Mesenchymal stem cell (in vitro differentiated cells and primary cell): ENCODE measurements around the gene SCYL1.

ENCODE experiments used
- DNase-seq: peaks from one replicate; pipeline ENCODE4 v3.0.0-alpha.2; 2013
- H2AFZ ChIP-seq: one replicate; pipeline ENCODE4 v1.6.1; 2013; ENCODE audit warnings: low read depth, mild to moderate bottlenecking, control low read depth, inconsistent platforms, low read length, moderate library complexity
- H2AK5ac ChIP-seq: 2 replicates; pipeline ENCODE4 v1.6.1; 2013; ENCODE audit warnings: low read length, moderate library complexity, mild to moderate bottlenecking, inconsistent platforms; ENCODE audit not compliant: severe bottlenecking
- H2BK120ac ChIP-seq: one replicate; pipeline ENCODE4 v1.6.1; 2013; ENCODE audit warnings: low read depth, mild to moderate bottlenecking, inconsistent platforms, low read length, moderate library complexity
- H2BK12ac ChIP-seq, 2 experiments: one replicate each; pipeline ENCODE4 v1.6.1; 2013; ENCODE audit warnings: inconsistent platforms in 2 of 2, low read length in 2 of 2, mild to moderate bottlenecking in 2 of 2, moderate library complexity in 2 of 2, control low read depth in 1 of 2
- H2BK15ac ChIP-seq: one replicate; pipeline ENCODE4 v1.6.1; 2013; ENCODE audit warnings: mild to moderate bottlenecking, low read depth, inconsistent platforms; ENCODE audit not compliant: poor library complexity, severe bottlenecking
- H2BK5ac ChIP-seq: 2 replicates; pipeline ENCODE4 v1.6.1; 2013; ENCODE audit warnings: low read depth, mild to moderate bottlenecking, low read length, control low read depth, inconsistent platforms; ENCODE audit not compliant: poor library complexity, severe bottlenecking
- H3K14ac ChIP-seq, 2 experiments: one replicate each; pipeline ENCODE4 v1.6.1; 2013; ENCODE audit warnings: inconsistent platforms in 2 of 2, low read length in 2 of 2, control low read depth in 1 of 2, mild to moderate bottlenecking in 1 of 2, moderate library complexity in 1 of 2
- H3K18ac ChIP-seq, 2 experiments: one replicate each; pipeline ENCODE4 v1.6.1; 2013; ENCODE audit warnings: inconsistent platforms in 2 of 2, low read length in 2 of 2, control low read depth in 1 of 2, low read depth in 1 of 2, mild to moderate bottlenecking in 1 of 2
- H3K23ac ChIP-seq, 2 experiments: one replicate each; pipeline ENCODE4 v1.6.1; 2013; ENCODE audit warnings: inconsistent platforms in 2 of 2, low read length in 2 of 2, mild to moderate bottlenecking in 2 of 2, moderate library complexity in 2 of 2, control low read depth in 1 of 2
- H3K27ac ChIP-seq: 2 replicates; pipeline ENCODE4 v1.5.1; 2013; ENCODE audit warnings: mild to moderate bottlenecking, moderate library complexity, low read length, control low read depth, inconsistent platforms; ENCODE audit not compliant: poor library complexity, severe bottlenecking
- H3K27me3 ChIP-seq, 2 experiments: 2 replicates each; pipeline versions ENCODE4 v1.6.1 to v1.7.0; 2013; ENCODE audit warnings: low read length in 2 of 2, mild to moderate bottlenecking in 2 of 2, moderate library complexity in 2 of 2, control low read depth in 1 of 2, inconsistent platforms in 1 of 2; ENCODE audit not compliant: control insufficient read depth in 1 of 2, insufficient read depth in 1 of 2
- H3K36me3 ChIP-seq, 2 experiments: 2 replicates each; pipeline versions ENCODE4 v1.6.1 to v1.7.0; 2013; ENCODE audit warnings: low read length in 2 of 2, control low read depth in 1 of 2, inconsistent platforms in 1 of 2, low read depth in 1 of 2, mild to moderate bottlenecking in 1 of 2; ENCODE audit not compliant: insufficient read depth in 2 of 2, control insufficient read depth in 1 of 2
- H3K4ac ChIP-seq, 2 experiments: one replicate each; pipeline ENCODE4 v1.6.1; 2013; ENCODE audit warnings: inconsistent platforms in 2 of 2, low read length in 2 of 2, mild to moderate bottlenecking in 2 of 2, moderate library complexity in 2 of 2, control low read depth in 1 of 2, low read depth in 1 of 2
- H3K4me1 ChIP-seq: 2 replicates; pipeline ENCODE4 v1.6.1; 2013; ENCODE audit warnings: low read depth, low read length, control low read depth; ENCODE audit not compliant: control insufficient read depth, insufficient read depth
- H3K4me2 ChIP-seq: 2 replicates; pipeline ENCODE4 v1.6.1; 2013; ENCODE audit warnings: low read length, mild to moderate bottlenecking, inconsistent platforms; ENCODE audit not compliant: poor library complexity, severe bottlenecking
- H3K4me3 ChIP-seq, 2 experiments: 2 replicates each; pipeline versions ENCODE4 v1.5.1 to v1.7.0; 2013; ENCODE audit warnings: low read length in 2 of 2, mild to moderate bottlenecking in 2 of 2, control low read depth in 1 of 2, low read depth in 1 of 2; ENCODE audit not compliant: insufficient read depth in 1 of 2
- H3K79me1 ChIP-seq: replicated peaks from 2 replicates; pipeline ENCODE4 v1.6.1; 2013; ENCODE audit warnings: mild to moderate bottlenecking, control low read depth, low read length, inconsistent platforms; ENCODE audit not compliant: poor library complexity, severe bottlenecking
- H3K9ac ChIP-seq: 2 replicates; pipeline ENCODE4 v1.7.0; 2013; ENCODE audit warnings: mild to moderate bottlenecking, low read length, moderate library complexity
- H3K9me3 ChIP-seq: 2 replicates; pipeline ENCODE4 v1.7.0; 2013; ENCODE audit warnings: mild to moderate bottlenecking, low read length; ENCODE audit not compliant: control insufficient read depth
- H4K8ac ChIP-seq: one replicate; pipeline ENCODE4 v1.6.1; 2013; ENCODE audit warnings: inconsistent platforms, mild to moderate bottlenecking, low read length, moderate library complexity
- H4K91ac ChIP-seq: one replicate; pipeline ENCODE4 v1.6.1; 2013; ENCODE audit warnings: mild to moderate bottlenecking, low read length, inconsistent platforms
- WGBS: methylation state at CpG from one replicate; pipeline ENCODE4 v1.1.7; 2013; ENCODE audit warnings: mixed read lengths; 5-methylcytosine and 5-hydroxymethylcytosine counted together

SCYL1 gene

DNA sequence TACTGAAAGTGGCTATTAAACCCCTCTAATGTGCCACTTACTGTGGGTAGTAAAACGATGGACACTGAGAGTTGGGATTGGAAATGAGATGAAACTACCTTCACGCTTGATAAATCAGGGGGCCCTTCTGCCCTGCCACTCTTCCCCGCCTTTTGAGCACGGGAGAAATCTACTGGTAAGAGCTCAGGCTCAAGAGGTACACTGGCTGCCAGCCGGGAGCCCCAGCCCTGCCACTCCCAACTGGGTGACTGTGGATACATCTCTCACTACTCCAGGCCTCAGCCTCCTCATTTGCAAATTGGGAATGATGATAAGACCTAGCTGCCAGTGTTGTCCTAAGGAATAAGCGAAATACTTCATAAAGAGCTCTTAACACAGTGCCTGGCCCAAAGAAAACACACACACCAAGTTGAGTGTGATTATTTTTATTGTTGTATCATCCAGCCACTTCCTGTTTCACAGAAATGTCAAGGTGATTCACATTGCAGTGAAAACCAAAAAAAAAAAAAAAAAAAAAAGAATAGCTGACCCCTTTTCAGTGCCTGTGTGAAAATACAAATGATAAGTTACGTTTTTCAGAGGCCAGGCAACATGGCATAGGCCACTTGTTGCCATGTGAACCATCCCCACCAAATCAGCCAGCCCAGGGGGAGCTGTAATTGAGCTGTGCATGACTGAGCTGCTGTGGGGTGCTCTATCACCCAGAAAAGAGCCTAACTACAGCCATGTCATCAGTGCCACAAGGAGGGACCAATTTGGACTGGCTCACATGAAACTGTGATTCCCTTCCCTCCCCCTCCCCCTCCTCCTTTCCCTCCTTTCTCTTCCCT is 41.0 kb downstream of the SCYL1 start:
- no peak overlapping the region for H3K4me2 ChIP-seq
- no peak overlapping the region for H2AFZ ChIP-seq
- H2BK120ac ChIP-seq, result no peak overlapping the region
- H3K36me3 ChIP-seq, result peaks cover 0 to 11% of the 10 kb centered on the region in 2 experiments
- no peak overlapping the region for H2AK5ac ChIP-seq
- H4K91ac ChIP-seq, result no peak overlapping the region
- peaks cover 16% of the 10 kb centered on the region for H3K4me1 ChIP-seq
- H2BK12ac ChIP-seq, result no peak overlapping the region
- H2BK5ac ChIP-seq, result no peak overlapping the region
- no peak overlapping the region for H3K4ac ChIP-seq
- H3K9me3 ChIP-seq, result no peaks in the 10 kb centered on the region
- no peak overlapping the region for H3K23ac ChIP-seq
- H2BK15ac ChIP-seq, result no peak overlapping the region
- peaks cover 17% of the 10 kb centered on the region for H3K79me1 ChIP-seq
- no peak overlapping the region for H3K14ac ChIP-seq
- H3K27me3 ChIP-seq, result no peaks in the 10 kb centered on the region
- no peak overlapping the region for H3K27ac ChIP-seq
- H3K4me3 ChIP-seq, result no peak overlapping the region
- H4K8ac ChIP-seq, result no peak overlapping the region
- WGBS, result 82% methylated on average over 6 of the region's 7 CpGs
- peak overlapping the region; percentile 20 for H3K9ac ChIP-seq
- no peak for DNase-seq
- no peak overlapping the region for H3K18ac ChIP-seq

GRCh38 chr11:65569164-65569972 is 44.5 kb downstream of the SCYL1 start:
- H3K18ac ChIP-seq, result peak overlapping the region; percentile 94 to 95
- peak overlapping the region in 1 of 2 experiments; percentile 57 for H3K14ac ChIP-seq
- peak overlapping the region; percentile 96 for H3K9ac ChIP-seq
- WGBS, result 20% methylated on average over 27 of the region's 28 CpGs
- H3K79me1 ChIP-seq, result peaks cover 19% of the 10 kb centered on the region
- H2BK120ac ChIP-seq, result peak overlapping the region; percentile 57
- H3K4ac ChIP-seq, result peak overlapping the region; percentile 35 to 83
- no peak overlapping the region for H2BK5ac ChIP-seq
- H4K8ac ChIP-seq, result peak overlapping the region; percentile 97
- H4K91ac ChIP-seq, result peak overlapping the region; percentile 70
- H3K23ac ChIP-seq, result no peak overlapping the region
- H3K4me1 ChIP-seq, result peaks cover 32% of the 10 kb centered on the region
- peak overlapping the region; percentile 92 for H2AK5ac ChIP-seq
- H2AFZ ChIP-seq, result peak overlapping the region; percentile 66
- DNase-seq, result no peak
- peak overlapping the region; percentile 76 to 99 for H3K4me3 ChIP-seq
- H2BK12ac ChIP-seq, result peak overlapping the region in 1 of 2 experiments; percentile 95
- H3K4me2 ChIP-seq, result peak overlapping the region; percentile 94
- H3K36me3 ChIP-seq, result peaks cover 11 to 12% of the 10 kb centered on the region in 2 experiments
- no peaks in the 10 kb centered on the region for H3K9me3 ChIP-seq
- peak overlapping the region; percentile 93 for H3K27ac ChIP-seq
- H3K27me3 ChIP-seq, result no peaks in the 10 kb centered on the region
- no peak overlapping the region for H2BK15ac ChIP-seq

GRCh38 chr11:65569973-65570918 is 45.4 kb downstream of the SCYL1 start, which contains the start of gene ZNRD2:
Gene ZNRD2 (plus strand): TSS chr11:65570477. CDS start chr11:65570492, 15 bp downstream.
- Histone ChIP-seq H4K91ac (peak within 1 kb of the TSS; percentile 70), H2AK5ac (peak within 1 kb of the TSS; percentile 92), H3K4me3 (peak within 1 kb of the TSS; percentile 76 to 99), H4K8ac (peak within 1 kb of the TSS; percentile 97), H3K23ac (no peak within 1 kb of the TSS), H3K27me3 (no peaks in the 10 kb centered on the region), H3K9me3 (no peaks in the 10 kb centered on the region), H3K14ac (peak within 1 kb of the TSS in 1 of 2 experiments; percentile 57), H2BK5ac (no peak within 1 kb of the TSS), H2BK15ac (no peak within 1 kb of the TSS), H2BK120ac (peak within 1 kb of the TSS; percentile 57), H2AFZ (peak within 1 kb of the TSS; percentile 66), H2BK12ac (peak within 1 kb of the TSS in 1 of 2 experiments; percentile 95), H3K36me3 (peaks cover 11 to 12% of the 10 kb centered on the region in 2 experiments), H3K79me1 (peaks cover 19% of the 10 kb centered on the region), H3K4me2 (peak within 1 kb of the TSS; percentile 98), H3K4me1 (peaks cover 38% of the 10 kb centered on the region), H3K4ac (peak within 1 kb of the TSS; percentile 40 to 83), H3K9ac (peak within 1 kb of the TSS; percentile 96), H3K18ac (peak within 1 kb of the TSS; percentile 94 to 95), H3K27ac (peak within 1 kb of the TSS; percentile 93)
- peak; percentile 99 for DNase-seq
- WGBS, result under 1% methylated on average over 70 of the region's 89 CpGs
